ENCODE data around the gene MAGI1.

- no peak for TF ChIP-seq FOXM1 (IDR thresholded peaks at IDR 0.05; ENCODE audit: low read depth)
- no peak for TF ChIP-seq CTCF (IDR thresholded peaks at IDR 0.05)
- TF ChIP-seq SIN3A (IDR thresholded peaks at IDR 0.05; ENCODE audit: borderline replicate concordance, low read depth, low read length) = no peak
- TF ChIP-seq TEAD4 (IDR thresholded peaks at IDR 0.05; ENCODE audit: borderline replicate concordance, insufficient read depth) = no peak
- no peak for TF ChIP-seq USF2 (IDR thresholded peaks at IDR 0.05; ENCODE audit: borderline replicate concordance, low read depth, low read length)
- TF ChIP-seq RXRA (IDR thresholded peaks at IDR 0.05; ENCODE audit: borderline replicate concordance, low read depth) = no peak
- no peak for TF ChIP-seq TAF1 (IDR thresholded peaks at IDR 0.05; ENCODE audit: borderline replicate concordance, low read depth, low read length)
- no peak for TF ChIP-seq EP300 (IDR thresholded peaks at IDR 0.05; ENCODE audit: borderline replicate concordance in 1 of 2, low read depth in 1 of 2, low read length in 1 of 2)
- no peak for TF ChIP-seq RCOR1 (IDR thresholded peaks at IDR 0.05; ENCODE audit: low read length)
Measured at GRCh38 chr3:65523878-65524277, 514.8 kb downstream of the MAGI1 start.

All from SK-N-SH (cell line).